HK-2 (cell line): Measurements from ENCODE around the gene ALDH1A1.

Experiments
- DNase-seq: peaks from one replicate; pipeline ENCODE4 v3.0.0-alpha.2; 2018; ENCODE audit not compliant: unreplicated experiment

ALDH1A1 gene

DNA sequence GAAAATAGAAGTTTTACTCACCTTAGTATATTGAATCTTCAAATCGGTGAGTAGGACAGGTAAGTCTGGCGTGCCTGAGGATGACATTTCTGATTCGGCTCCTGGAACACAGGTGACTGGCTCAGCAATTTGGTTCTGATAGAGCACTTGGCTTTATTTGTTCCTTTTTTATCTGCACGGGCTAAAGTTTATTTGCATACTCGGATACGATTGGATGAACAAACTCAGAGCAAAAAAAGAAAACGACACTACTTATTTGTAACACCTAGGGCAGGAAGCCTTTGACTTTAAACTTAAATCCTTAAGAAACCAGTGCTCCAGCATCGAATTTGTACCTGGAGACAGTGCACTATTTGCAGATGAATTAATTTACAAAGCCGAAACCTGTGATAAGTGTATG is at the start of gene ALDH1A1:
TSS of gene ALDH1A1 (minus strand) at position 140 of the 400 bp plus-strand sequence. CDS start at position 87, 53 bp downstream.
- DNase-seq, result no peak

DNA sequence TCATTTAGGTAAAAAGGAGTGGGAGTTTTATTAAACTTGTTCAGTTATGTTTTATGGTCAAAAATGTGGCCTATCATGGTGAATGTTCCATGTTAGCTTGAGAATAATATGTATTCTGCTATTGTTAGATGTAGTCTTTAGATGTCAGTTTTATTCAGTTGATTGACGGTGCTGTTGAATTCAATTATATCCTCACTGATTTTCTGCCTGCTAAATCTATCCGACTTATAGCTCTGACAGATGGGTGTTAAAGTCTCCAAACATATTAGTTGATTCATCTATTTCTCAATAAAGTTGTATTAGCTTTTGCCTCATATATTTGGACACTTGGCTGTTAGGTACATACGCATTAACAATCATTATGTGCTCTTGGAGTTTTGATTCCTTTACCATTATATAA is 49.0 kb upstream of the ALDH1A1 start:
- no peak for DNase-seq

DNA sequence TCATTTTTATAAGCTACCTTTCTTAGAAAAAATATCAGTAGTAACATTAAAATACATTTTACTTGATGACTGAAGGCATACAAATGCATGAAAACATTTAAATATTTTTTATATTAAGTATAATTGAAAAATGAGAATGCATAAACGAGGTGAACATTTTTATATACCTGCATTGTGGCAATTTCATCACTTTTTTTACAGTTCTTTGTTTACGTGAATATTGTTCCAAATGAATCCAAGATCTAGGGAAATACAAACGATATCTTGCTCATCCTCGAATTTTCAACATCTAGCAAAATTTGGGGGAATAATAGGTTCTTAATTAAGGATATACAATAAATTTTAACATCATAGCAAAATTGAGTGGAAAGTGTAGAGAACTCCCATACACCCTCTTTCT is 45.5 kb upstream of the ALDH1A1 start:
- DNase-seq, result no peak

DNA sequence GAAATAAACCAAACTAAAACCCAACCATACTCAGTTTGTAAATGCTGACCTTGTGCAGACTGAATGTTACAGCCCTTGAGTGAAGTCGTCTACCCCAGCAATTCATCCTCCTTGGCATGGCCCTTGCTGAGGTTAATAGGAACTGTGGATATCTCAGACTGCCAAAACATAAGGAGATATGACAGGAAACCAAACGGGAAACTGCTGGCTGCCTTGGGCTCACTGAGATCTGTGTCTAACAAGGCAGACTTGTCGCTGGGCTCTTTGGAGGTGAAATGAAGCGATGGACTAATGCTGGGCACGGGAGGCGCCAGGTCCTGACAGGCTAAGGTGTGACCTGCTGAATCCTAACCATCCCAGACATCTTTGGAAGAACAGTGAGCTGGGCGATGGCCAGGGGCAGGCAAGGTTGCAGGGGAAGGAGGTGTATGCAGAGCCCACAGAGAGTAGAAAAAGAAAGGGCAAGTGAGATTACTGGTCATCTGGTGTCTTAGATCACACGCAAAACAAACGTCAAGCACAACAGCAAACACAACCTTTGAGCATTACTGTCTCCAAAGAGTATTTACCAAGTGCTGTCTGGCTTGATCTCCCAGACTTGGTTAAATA is 44.6 kb upstream of the ALDH1A1 start:
- DNase-seq, result no peak

DNA sequence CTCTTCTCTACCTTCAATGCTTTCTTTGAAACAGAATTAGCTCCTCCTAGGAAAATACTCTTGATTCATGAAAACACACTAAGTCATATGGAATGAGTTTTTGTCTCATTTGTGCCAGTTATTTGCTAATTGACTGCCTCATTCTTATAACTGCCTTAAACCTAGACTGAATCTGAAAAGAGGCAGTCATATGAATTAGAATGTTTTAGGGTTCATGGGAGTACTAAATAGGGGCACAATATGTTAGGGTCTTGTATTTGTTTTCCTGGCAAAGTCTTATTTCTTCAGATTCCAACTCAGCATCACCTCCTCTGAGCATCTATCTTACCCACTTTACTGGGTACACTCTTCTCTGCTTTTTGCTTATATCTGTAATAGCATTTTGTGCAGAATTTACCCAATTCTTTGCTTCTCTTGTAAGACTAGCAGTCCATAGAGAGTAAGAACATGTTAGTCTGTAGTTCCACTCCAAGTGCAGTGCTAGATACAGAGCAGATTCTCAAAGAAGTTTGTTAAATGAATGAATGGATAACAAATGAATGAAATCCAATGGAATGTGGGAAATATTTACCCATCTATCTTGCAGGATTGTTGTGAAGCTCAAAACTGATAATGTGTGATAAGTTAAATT is 43.9 kb upstream of the ALDH1A1 start:
- DNase-seq, result no peak

DNA sequence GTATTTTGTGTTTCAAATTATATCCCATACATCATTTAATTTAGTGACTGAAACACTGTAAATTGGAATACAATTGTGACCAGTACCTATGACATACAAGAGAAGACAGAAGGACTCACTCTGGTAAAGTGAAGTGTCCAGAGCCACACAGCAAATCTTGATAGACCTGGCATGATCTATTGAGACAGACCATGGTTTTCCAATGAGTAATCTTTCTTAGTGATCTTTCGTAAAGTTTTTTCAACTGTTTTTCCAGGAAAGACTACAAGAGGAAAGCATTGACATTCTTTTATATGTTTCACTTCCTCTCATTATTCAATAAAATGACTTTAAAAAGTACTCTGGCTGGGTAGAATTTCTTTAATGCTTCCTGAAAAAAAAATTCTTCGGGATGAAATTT is 43.3 kb upstream of the ALDH1A1 start:
- no peak for DNase-seq

DNA sequence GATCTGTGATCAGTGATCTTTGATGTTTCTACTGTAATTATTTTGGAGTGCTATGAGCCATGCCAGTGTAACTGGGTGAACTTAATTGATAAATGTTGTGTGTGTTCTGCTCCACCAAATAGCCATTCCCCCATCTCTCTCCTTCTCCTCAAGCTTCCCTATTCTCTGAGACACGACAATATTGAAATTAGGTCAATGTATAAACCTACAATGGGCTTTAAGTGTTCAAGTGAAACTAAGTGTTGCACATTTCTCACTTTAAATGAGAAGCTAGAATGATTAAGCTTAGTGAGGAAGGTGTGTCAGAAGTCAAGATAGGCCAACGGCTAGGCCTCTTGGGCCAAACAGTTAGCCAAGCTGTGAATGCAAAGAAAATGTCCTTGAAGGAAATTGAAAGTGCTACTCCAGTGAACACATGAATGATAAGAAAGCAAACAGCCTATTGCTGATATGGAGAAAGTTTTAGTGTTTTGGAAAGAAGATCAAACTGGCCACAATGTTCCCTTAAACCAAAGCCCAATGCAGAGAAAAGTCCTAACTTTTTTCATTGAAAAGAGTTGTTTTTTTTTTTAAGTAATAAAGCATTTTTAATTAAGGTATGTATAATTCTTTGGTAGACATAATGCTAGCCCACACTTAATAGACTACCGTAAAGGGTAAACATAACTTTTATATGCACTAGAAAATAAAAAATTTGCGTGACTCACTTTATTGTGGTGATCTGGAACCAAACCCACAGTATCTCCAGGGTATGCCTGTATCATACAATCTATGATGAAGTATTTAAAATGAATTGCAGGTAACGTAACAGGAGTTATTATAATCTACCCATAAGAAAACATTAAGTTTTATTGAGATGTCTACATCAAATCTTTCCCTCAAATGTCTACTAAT is 42.5 kb upstream of the ALDH1A1 start:
- no peak for DNase-seq

DNA sequence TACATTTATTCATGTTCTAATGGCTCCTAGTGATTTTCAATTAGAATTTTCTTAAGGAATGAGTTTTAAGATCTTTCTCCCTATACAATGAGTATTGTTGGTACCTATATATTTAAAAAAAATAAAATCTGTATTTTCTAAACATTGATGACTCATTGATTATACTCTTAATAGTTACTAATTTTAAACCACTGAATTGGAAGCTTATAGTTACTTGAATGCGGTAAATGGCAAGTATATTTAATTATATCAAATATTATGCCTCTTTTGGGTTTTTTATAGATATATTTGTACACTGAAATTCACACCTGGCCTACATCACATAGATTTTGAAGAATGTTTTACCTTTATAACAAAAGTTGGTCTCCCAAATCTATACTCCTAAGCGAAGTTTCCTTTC is 38.9 kb upstream of the ALDH1A1 start:
- no peak for DNase-seq

DNA sequence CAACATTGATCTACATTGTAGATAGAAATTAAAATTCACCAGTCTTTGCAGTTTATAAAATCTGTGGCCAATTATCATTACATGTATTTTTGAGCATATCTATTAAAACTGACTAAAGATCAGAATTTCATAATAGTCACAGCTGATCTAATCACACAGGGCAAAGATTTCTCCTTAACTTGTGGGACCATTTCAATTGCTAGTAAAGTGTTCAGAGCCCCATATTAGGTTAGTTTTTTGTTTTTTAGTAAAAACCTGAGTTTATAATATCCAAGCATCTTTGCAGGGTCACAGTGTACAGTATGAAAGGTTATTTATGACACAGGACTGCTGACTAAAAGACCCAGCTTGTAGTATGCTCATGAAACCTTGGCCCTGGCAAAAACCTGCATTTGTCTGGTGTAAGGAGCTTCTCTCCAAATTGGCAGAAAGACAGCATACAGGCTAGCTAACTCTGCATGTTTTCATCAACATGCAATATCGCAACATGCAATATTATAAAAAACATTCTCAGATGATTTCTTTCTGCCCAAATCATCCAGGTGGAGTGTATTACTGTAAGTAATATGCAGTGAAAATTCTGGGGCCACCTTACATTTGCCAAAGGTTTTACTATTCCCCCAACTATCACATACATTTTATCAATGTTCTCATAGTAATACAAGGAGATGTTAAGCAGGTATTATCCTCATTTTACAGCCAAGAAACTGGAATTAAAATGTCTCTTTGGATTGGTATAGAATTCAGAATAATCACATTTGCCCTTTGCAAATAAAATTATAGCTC is 37.7 kb upstream of the ALDH1A1 start:
- DNase-seq, result no peak

DNA sequence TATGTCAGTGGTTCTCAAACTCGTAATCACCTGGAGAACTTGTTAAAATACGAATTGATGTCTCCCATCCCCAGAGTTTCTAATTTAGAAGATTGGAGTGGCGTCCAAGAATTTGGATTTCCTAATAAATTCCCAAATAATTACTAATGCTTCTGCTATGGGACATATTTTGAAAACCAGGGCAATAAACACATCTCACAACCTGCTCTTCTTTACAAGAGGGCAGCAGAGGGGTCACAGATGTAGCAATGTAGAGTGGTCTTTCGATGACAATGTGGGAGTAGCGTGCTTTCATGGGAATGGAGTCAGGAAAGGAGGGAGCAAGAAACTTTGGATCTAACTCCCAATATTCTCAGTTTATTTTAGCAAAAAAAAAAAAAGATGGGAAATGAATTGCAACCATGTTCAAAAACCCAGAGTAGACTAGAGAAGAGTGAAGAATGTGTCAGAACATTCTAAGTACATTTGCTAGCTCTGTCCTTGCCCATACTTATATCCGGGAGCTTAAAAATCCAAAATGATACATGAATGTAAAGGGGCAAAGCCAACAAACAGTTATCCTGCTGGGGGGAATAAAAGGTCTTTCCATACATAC is 33.8 kb upstream of the ALDH1A1 start:
- no peak for DNase-seq

DNA sequence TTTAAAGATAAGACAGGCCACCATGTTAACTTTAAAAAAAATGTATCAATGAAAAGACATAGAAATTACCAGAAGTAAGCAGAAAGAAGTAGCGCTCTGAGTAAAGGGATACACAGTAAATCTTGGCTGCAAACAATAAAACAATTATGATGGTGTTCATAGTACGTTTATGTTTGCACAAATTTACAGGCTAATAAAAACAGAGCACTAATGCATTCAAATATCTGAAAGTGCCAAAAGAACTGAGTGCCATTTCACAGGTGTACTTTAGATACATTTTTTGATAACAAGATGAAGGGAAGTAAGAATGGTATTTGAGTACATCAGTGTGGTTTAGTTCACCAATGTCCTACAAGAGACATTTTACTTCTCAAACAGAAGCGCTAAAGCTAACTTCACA is 32.9 kb upstream of the ALDH1A1 start:
- DNase-seq, result no peak

DNA sequence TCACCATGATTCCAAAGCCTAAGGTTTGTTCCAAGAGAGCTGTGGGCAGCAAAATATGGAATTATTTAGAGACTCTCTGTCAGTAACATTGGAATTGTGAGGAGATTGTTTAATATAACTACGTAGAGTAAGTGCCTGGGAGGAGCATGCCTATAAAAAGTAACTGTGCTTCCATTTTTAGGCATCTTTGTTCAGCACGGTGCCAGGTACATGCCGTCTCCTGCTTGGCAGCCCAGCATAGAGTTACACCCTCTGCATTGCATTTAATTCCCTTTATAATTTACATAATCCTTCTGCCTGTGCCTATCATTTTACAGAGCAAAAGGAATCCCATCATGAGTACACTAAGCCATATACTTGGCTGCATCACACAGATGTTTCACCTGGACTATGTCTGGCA is 32.1 kb upstream of the ALDH1A1 start:
- DNase-seq, result no peak

DNA sequence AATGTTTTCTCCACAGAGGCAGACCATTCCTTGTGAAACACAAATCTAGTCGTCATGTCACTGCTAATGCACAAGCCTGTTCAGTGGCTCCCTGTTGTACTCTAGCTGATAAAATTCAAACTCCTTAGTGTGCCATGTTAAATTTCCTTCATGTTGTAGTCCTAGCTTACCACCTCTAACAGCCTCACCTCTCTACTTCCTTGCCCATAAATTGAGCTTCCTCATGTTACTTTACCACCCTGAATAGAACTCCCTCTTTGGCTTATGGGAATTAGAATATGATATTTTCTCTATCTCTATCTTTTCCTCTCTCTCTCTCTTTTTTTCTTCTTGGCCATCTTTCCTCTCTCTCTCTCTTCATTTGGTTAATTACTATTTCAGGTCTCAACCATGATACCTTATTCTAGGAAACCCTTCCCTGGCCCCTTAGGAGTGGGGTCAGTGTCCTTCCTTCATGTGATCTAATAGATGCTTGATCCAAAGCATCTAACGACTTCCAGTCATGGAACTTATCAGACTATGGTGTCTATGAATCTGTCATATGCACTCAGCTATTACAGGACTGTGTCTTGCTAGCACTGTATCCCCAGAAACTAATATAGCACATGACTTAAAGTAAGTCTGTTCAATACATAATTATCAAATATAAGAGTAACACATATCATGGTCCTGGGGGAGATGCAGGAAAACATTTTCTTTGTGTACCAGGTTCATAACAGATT is 31.5 kb upstream of the ALDH1A1 start:
- no peak for DNase-seq

DNA sequence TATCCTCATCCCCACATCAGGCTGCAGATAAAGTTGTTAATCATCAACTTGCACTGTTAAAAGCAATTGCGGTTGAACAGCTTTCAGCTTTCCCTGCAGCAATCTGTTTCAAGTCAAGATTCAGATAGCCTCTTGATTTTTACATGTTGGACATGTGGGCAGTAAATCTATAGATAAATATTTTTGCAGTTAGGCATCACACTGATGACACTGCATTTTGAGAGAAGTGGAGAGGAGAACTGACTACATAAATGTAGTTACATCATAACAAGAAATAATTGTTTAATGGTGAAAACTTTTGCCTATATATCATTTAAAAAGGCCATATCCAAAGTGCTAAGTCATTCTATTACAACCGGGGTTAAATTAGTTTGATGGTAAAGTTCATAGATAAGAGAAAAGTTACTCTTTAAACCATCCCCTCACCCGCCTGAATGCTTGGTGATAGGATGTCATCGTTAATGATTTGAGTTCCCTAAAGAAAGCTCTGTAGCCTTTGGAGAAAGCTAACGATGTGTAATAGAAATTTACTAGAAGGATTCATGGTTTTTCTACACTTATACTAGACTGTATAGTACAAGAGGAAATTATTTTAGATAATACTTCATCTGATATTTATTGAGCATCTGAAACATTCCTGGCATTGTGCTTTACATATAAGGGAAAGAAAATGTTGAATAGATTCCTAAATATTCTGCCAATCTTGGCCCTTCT is 30.8 kb upstream of the ALDH1A1 start:
- no peak for DNase-seq

DNA sequence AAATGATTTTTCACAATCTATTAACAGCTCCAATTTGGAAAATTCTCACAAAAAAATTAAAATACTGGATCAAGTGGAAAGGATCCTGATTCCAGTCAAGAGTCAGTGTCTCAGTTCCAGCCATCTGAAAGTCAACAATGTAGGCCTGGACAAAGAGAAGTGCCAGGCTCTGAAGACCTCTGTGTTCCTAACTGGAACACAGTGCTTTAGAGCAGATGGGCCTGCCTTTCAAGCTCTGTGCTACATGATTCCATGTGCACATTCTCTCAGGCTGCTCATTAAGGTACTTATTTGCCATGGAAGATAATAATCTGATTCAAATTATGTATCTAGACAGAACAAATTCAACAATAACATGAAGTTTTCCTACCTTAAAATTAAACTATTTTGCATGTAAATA is 30.2 kb upstream of the ALDH1A1 start:
- no peak for DNase-seq

DNA sequence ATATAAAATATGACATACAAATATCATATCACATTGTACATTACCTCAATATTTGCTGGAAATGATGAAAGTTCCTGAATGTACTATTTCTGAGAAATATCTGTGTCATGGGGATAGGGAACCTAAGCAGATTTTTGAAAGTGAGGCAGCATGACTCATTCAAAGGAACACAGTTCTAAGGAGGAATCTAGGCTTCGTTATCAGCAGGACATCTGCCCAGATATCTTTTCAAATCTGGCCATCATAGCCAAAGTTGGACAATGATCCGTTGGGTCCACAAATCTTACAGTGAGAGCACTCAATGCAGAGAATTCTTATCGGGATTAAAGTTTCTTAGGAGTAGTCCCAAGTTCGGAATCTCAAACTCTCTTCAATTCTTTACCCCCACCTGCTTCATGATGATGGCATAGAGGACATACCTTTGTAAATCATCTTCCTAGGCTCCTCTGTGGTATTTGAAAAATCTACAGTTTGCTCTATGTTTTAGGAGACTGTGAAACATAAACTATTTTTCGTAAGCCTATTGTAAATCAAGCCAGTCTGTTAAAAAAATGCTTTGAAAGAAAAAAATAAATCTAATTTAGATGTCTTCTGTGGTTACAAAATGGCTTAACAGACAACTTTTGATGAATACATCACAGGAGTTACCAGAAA is 29.4 kb upstream of the ALDH1A1 start:
- no peak for DNase-seq

DNA sequence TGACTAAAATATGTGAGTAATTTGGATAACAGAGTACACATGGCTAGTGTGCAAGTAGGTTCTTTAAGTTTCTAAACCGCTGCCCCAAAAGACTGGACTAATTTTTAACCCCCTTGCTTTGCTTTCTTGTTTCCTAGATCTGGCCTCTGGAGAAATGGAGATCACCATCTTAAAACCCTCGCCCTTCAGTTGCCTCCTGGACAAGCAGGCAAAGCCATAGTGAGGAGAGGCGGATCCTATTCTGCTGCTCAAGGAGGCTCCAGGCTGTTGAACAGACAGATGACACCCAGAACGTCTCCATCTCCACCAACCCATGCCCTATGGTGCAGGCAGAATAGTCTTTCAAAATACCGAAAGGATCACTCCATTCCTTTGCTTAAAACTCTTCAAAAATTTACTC is 28.6 kb upstream of the ALDH1A1 start:
- DNase-seq, result no peak

DNA sequence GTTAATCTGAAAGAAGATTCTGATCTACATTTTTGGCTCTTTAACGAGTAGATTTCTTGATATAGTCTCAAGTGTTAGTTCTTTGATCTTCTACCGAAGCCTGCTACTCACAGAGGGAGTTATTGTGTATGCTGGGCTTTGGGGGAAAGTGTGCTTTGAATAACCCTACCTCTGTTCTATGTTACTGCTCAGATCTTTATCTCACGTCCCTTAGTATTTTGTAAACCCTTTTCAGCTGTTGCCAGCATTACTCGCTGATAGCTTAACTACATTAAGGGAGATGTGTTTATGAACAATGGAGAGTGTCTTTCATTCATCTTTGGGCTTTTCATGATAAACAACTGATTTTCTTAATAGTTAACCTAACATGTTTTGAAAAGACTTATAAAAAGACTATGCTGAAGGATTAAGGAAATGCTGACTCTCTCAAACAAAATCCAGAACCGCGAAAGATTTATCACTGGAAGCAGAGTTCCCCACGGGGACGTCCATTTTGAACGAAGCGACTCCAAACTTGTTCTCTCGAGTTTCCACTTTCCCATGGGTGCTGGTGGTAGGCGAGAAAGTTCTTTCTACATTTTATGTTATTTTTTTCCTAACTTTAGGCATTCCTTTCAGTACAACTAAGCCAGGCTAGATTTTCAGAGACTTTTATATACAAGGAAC is 27.9 kb upstream of the ALDH1A1 start:
- no peak for DNase-seq

DNA sequence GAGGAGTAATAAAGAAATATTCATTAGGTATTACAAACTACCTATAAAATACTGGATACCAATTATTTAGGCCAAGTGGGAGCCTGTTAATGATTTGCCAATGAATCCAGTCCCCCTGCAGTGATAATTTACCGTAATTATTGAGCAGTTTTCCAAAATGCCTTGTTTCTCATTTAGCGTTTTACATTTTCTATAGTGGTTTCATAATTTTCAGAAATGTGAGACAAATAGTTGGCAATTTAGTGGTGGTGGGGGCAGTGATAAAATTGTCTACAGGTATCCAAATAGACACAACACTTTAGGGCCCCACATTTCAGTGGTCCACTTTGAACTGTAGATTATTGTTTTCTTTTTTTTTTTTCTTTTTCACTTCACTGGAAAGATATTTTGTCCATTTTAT is 27.3 kb upstream of the ALDH1A1 start:
- no peak for DNase-seq
